Measurements from ENCODE around the gene SUPT20HL1.

- TF ChIP-seq POLR2A (IDR thresholded peaks at IDR 0.05) = no peak
- TF ChIP-seq, protein P1, sequence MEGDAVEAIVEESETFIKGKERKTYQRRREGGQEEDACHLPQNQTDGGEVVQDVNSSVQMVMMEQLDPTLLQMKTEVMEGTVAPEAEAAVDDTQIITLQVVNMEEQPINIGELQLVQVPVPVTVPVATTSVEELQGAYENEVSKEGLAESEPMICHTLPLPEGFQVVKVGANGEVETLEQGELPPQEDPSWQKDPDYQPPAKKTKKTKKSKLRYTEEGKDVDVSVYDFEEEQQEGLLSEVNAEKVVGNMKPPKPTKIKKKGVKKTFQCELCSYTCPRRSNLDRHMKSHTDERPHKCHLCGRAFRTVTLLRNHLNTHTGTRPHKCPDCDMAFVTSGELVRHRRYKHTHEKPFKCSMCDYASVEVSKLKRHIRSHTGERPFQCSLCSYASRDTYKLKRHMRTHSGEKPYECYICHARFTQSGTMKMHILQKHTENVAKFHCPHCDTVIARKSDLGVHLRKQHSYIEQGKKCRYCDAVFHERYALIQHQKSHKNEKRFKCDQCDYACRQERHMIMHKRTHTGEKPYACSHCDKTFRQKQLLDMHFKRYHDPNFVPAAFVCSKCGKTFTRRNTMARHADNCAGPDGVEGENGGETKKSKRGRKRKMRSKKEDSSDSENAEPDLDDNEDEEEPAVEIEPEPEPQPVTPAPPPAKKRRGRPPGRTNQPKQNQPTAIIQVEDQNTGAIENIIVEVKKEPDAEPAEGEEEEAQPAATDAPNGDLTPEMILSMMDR (IDR thresholded peaks at IDR 0.05) = no peak
Observed at GRCh38 chrX:24350217-24350616, 10.2 kb upstream of the SUPT20HL1 start.

Data from adrenal gland (tissue), 5 donors.